Hepatocyte (in vitro differentiated cells): ENCODE measurements around the gene TACC3. TPM values are rescaled to one million over a fixed set of nuclear protein-coding genes. Genes with fewer than 3 reads are reported as not detected.
A peak's percentile ranks its signal among the peaks of the same experiment; 100 is the strongest.

Source experiments
- DNase-seq: peaks from one replicate; pipeline ENCODE4 v3.0.0-alpha.2; 2016; ENCODE audit warnings: low spot score
- H2AFZ ChIP-seq: fragments of 200-600 bp; sonication (generic); 2 replicates; pipeline ENCODE4 v1.6.0; 2016; ENCODE audit warnings: antibody characterized with exemption, mild to moderate bottlenecking
- H3K27ac ChIP-seq: fragments of 200-600 bp; sonication (generic); 2 replicates; pipeline ENCODE4 v1.5.1; 2016; ENCODE audit warnings: mild to moderate bottlenecking
- H3K27me3 ChIP-seq: fragments of 200-600 bp; sonication (generic); 2 replicates; pipeline ENCODE4 v1.6.1; 2016
- H3K36me3 ChIP-seq: fragments of 200-600 bp; sonication (generic); replicated peaks from 2 replicates; pipeline ENCODE4 v1.5.1; 2016; ENCODE audit warnings: low read depth; ENCODE audit not compliant: insufficient read depth
- H3K4me1 ChIP-seq: fragments of 200-600 bp; sonication (generic); 2 replicates; pipeline ENCODE4 v1.5.1; 2016; ENCODE audit warnings: mild to moderate bottlenecking, moderate library complexity; ENCODE audit not compliant: insufficient read depth
- H3K4me2 ChIP-seq: fragments of 200-600 bp; sonication (generic); 2 replicates; pipeline ENCODE4 v1.6.0; 2016
- H3K4me3 ChIP-seq: fragments of 200-600 bp; sonication (generic); 2 replicates; pipeline ENCODE4 v1.5.1; 2016; ENCODE audit warnings: mild to moderate bottlenecking
- H3K79me2 ChIP-seq: fragments of 200-600 bp; sonication (generic); 2 replicates; pipeline ENCODE4 v1.6.0; 2017; ENCODE audit warnings: mild to moderate bottlenecking
- H3K9me2 ChIP-seq: fragments of 200-600 bp; sonication (generic); replicated peaks from 2 replicates; pipeline ENCODE4 v1.6.0; 2017; ENCODE audit warnings: mild to moderate bottlenecking; ENCODE audit not compliant: insufficient read depth
- H3K9me3 ChIP-seq: fragments of 200-600 bp; sonication (generic); 2 replicates; pipeline ENCODE4 v1.5.1; 2016; ENCODE audit warnings: low read depth, mild to moderate bottlenecking
- H4K20me1 ChIP-seq: fragments of 200-600 bp; sonication (generic); 2 replicates; pipeline ENCODE4 v1.6.0; 2016; ENCODE audit warnings: mild to moderate bottlenecking; ENCODE audit not compliant: insufficient read depth, poor library complexity, severe bottlenecking
- CTCF ChIP-seq: fragments of 200-600 bp; sonication (generic); IDR thresholded peaks from 2 replicates; pipeline ENCODE4 v1.5.1; 2016; ENCODE audit warnings: antibody characterized with exemption, mild to moderate bottlenecking; ENCODE audit not compliant: poor library complexity
- EZH2 ChIP-seq: fragments of 200-600 bp; sonication (generic); IDR thresholded peaks from 2 replicates; pipeline ENCODE4 v1.6.1; 2016; ENCODE audit warnings: antibody characterized with exemption, mild to moderate bottlenecking, borderline replicate concordance
- EZH2phosphoT487 ChIP-seq: fragments of 200-600 bp; sonication (generic); IDR thresholded peaks from one replicate; pipeline ENCODE4 v1.6.1; 2018; ENCODE audit warnings: antibody characterized with exemption, mild to moderate bottlenecking, low read depth, moderate library complexity; ENCODE audit not compliant: unreplicated experiment, severe bottlenecking
- WGBS: methylation state at CpG from one replicate; pipeline ENCODE4 v1.1.6; 2016; ENCODE audit warnings: low lambda C conversion rate; ENCODE audit errors: missing lambda C conversion rate; 5-methylcytosine and 5-hydroxymethylcytosine counted together
- polyA plus RNA-seq: library from polyadenylated mRNA; unstranded; fragments of >200 nt; fragmentation: Nextera tagmentation; extraction: Ambion mirVana; gene quantifications from 2 replicates; pipeline ENCODE4 v1.2.1, GENCODE V29; 2016
- total RNA-seq: library from RNA; depleted of rRNA; stranded (reverse); fragments of >200 nt; gene quantifications from 2 replicates; pipeline ENCODE4 v1.2.3, GENCODE V29; 2014

The TACC3 gene
- total and polyA plus RNA-seq, 2 experiments from 2014 or later, result 9.3 to 14.8 TPM

GRCh38 chr4:1678244-1678643 is 43.1 kb upstream of the TACC3 start:
- DNase-seq, result no peak
- Histone ChIP-seq H3K27ac (no peak overlapping the region), H3K4me2 (no peak overlapping the region), H3K9me2 (no peaks in the 10 kb centered on the region), H3K79me2 (no peaks in the 10 kb centered on the region), H2AFZ (no peak overlapping the region), H3K27me3 (no peaks in the 10 kb centered on the region), H4K20me1 (no peaks in the 10 kb centered on the region), H3K36me3 (no peaks in the 10 kb centered on the region), H3K4me1 (no peaks in the 10 kb centered on the region), H3K4me3 (no peak overlapping the region), H3K9me3 (no peaks in the 10 kb centered on the region)
- no peak for TF ChIP-seq CTCF
- no peak for TF ChIP-seq EZH2
- TF ChIP-seq EZH2phosphoT487, result no peak
- WGBS, result 67% methylated on average over 5 of the region's 5 CpGs

GRCh38 chr4:1682860-1683259 is 38.5 kb upstream of the TACC3 start:
- 90% methylated on average over 13 of the region's 13 CpGs for WGBS
- no peak for DNase-seq
- Histone ChIP-seq H3K4me2 (peak overlapping the region; percentile 96), H2AFZ (no peak overlapping the region), H3K79me2 (no peaks in the 10 kb centered on the region), H3K36me3 (no peaks in the 10 kb centered on the region), H3K4me3 (no peak overlapping the region), H3K27ac (peak overlapping the region; percentile 65), H3K4me1 (no peaks in the 10 kb centered on the region), H3K9me2 (no peaks in the 10 kb centered on the region), H3K27me3 (no peaks in the 10 kb centered on the region), H3K9me3 (no peaks in the 10 kb centered on the region), H4K20me1 (no peaks in the 10 kb centered on the region)
- TF ChIP-seq EZH2phosphoT487 (no peak), CTCF (no peak), EZH2 (no peak)

DNA sequence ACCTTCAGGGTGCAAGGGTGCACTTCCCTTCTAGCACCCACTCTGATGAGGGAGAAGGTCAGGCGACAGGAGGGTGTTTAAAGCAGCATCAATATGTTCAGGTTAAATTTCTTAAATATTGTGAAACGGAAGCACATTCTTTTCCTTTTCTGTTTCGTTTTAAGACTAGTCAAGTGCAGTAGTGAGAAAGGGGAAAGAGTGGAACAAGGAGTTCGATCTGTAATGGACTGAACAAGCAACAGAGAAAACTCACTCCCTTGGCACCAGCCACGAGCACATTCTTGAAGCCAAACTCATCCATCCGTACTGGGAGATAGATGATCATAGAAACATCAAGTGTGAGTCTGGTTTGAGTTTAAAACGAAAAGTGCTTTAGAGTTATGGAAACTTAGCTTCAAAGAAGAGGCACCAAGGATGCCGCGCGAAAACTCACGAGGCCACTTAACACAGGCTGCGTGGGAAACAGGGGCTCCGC is 38.0 kb upstream of the TACC3 start:
- no peaks in the 10 kb centered on the region for H3K36me3 ChIP-seq
- H3K9me3 ChIP-seq, result no peaks in the 10 kb centered on the region
- H2AFZ ChIP-seq, result peak overlapping the region; percentile 91
- WGBS, result 20% methylated on average over 13 of the region's 13 CpGs
- H3K79me2 ChIP-seq, result no peaks in the 10 kb centered on the region
- DNase-seq, result peak; percentile 51
- H3K9me2 ChIP-seq, result no peaks in the 10 kb centered on the region
- TF ChIP-seq EZH2phosphoT487 (no peak), EZH2 (no peak), CTCF (no peak)
- peak overlapping the region; percentile 65 for H3K27ac ChIP-seq
- no peaks in the 10 kb centered on the region for H3K4me1 ChIP-seq
- no peaks in the 10 kb centered on the region for H3K27me3 ChIP-seq
- no peaks in the 10 kb centered on the region for H4K20me1 ChIP-seq
- H3K4me3 ChIP-seq, result peak overlapping the region; percentile 72
- peak overlapping the region; percentile 96 for H3K4me2 ChIP-seq
